K562 (cell line): ENCODE data around the gene SYNGR3. TPM values are rescaled to one million over a fixed set of nuclear protein-coding genes. Genes with fewer than 3 reads are reported as not detected.

ENCODE experiments used
- ASH1L ChIP-seq: fragments of 450-650 bp; IDR thresholded peaks from 2 replicates; pipeline ENCODE4 v1.6.1; 2018; ENCODE audit warnings: borderline replicate concordance, mild to moderate bottlenecking, low read depth; ENCODE audit not compliant: partially characterized antibody
- BDP1 ChIP-seq: IDR thresholded peaks from 3 replicates; pipeline ENCODE4 v1.6.1; 2011; ENCODE audit not compliant: insufficient read length, insufficient read depth
- CHD1 ChIP-seq: fragments of 200-600 bp; sonication (generic); IDR thresholded peaks from one replicate; pipeline ENCODE4 v1.6.1; 2012; ENCODE audit warnings: mild to moderate bottlenecking, moderate library complexity, low read length, inconsistent platforms
- E2F3 ChIP-seq: fragments of 250-450 bp; sonication (Bioruptor Pico); IDR thresholded peaks from 2 replicates; pipeline ENCODE4 v1.4.0; 2020; ENCODE audit warnings: mild to moderate bottlenecking
- EP300 ChIP-seq: IDR thresholded peaks from 2 replicates; pipeline ENCODE4 v1.6.1; 2012; ENCODE audit warnings: low read length, improper control_type of control experiment
- HDAC6 ChIP-seq: IDR thresholded peaks from 2 replicates; pipeline ENCODE4 v1.6.1; 2012; ENCODE audit warnings: low read depth, mild to moderate bottlenecking, control low read depth, inconsistent platforms, low read length, moderate library complexity
- KAT8 ChIP-seq: fragments of 450-650 bp; IDR thresholded peaks from 2 replicates; pipeline ENCODE4 v1.6.1; 2016; ENCODE audit warnings: low read depth, mild to moderate bottlenecking
- KDM5B ChIP-seq: fragments of 200-600 bp; sonication (generic); IDR thresholded peaks from 2 replicates; pipeline ENCODE4 v1.6.1; 2012; ENCODE audit warnings: low read depth, mild to moderate bottlenecking, moderate library complexity, low read length, control low read depth, inconsistent platforms; ENCODE audit not compliant: insufficient replicate concordance
- MXI1 ChIP-seq: IDR thresholded peaks from 2 replicates; pipeline ENCODE4 v1.6.1; 2011; ENCODE audit warnings: low read depth, mild to moderate bottlenecking, improper control_type of control experiment, low read length
- NFYB ChIP-seq: IDR thresholded peaks from 2 replicates; pipeline ENCODE4 v1.6.1; 2011; ENCODE audit warnings: mild to moderate bottlenecking, moderate library complexity; ENCODE audit not compliant: insufficient read length; ENCODE audit errors: extremely low read depth
- PHB2 ChIP-seq: fragments of 450-650 bp; IDR thresholded peaks from 2 replicates; pipeline ENCODE4 v1.6.1; 2017; ENCODE audit warnings: low read depth
- PHTF2 ChIP-seq: fragments of 250-450 bp; sonication (Bioruptor Pico); IDR thresholded peaks from 2 replicates; pipeline ENCODE4 v1.5.0; 2021; ENCODE audit warnings: mild to moderate bottlenecking
- ZNF347 ChIP-seq: fragments of 450-650 bp; formaldehyde crosslinking; IDR thresholded peaks from 2 replicates; pipeline ENCODE4 v1.4.0; 2020; ENCODE audit warnings: low read depth, mild to moderate bottlenecking, moderate library complexity
- ZNF77 ChIP-seq: fragments of 250-450 bp; sonication (Bioruptor Pico); IDR thresholded peaks from 2 replicates; pipeline ENCODE4 v1.5.0; 2020
- polyA plus RNA-seq, 8 experiments: library from polyadenylated mRNA; depleted of rRNA in 4 of 8; stranded (reverse) in 5 of 8; unstranded in 3 of 8; fragments of >200 nt; fragmentation: Nextera tagmentation in 2 of 8; fragmentation: Illumina TruSeq in 1 of 8; extraction: Ambion mirVana in 2 of 8; extraction: Trizol in 1 of 8; gene quantifications; 2 replicates each; pipeline versions ENCODE4 v1.2.1 to v1.2.3, GENCODE V29; 2011 to 2014; ENCODE audit warnings: inconsistent platforms in 1 of 8, missing spikeins in 1 of 8
- total RNA-seq, 7 experiments: library from RNA; depleted of rRNA in 6 of 7; stranded (reverse); fragments of >200 nt in 6 of 7; fragmentation: Illumina TruSeq in 2 of 7; extraction: Trizol in 2 of 7; gene quantifications; 2 replicates each; pipeline versions ENCODE4 v1.2.1 to v1.2.3, GENCODE V29; 2011 to 2021; ENCODE audit warnings: low replicate concordance in 1 of 7
- TF ChIP-seq, protein P1 (sequence below): sonication (generic); formaldehyde crosslinking; IDR thresholded peaks from 2 replicates; pipeline ENCODE4 v1.8.0; 2022; ENCODE audit warnings: missing genetic modification reagents, mild to moderate bottlenecking, borderline replicate concordance
- TF ChIP-seq, protein P2 (sequence below): fragments of 250-450 bp; sonication (Bioruptor Pico); IDR thresholded peaks from 2 replicates; pipeline ENCODE4 v1.9.0; 2021; ENCODE audit warnings: mild to moderate bottlenecking
- TF ChIP-seq, protein P3 (sequence below): IDR thresholded peaks from 2 replicates; pipeline ENCODE4 v1.6.1; 2011; ENCODE audit not compliant: insufficient read length; ENCODE audit errors: extremely low read depth
- TF ChIP-seq, protein P4 (sequence below): IDR thresholded peaks from 3 replicates; pipeline ENCODE4 v1.6.1; 2011; ENCODE audit warnings: borderline replicate concordance, mild to moderate bottlenecking, moderate library complexity; ENCODE audit not compliant: insufficient read length; ENCODE audit errors: extremely low read depth
- TF ChIP-seq, protein P5 (sequence below): IDR thresholded peaks from 2 replicates; pipeline ENCODE4 v1.6.1; 2011; ENCODE audit warnings: borderline replicate concordance, low read depth, mild to moderate bottlenecking, moderate library complexity, low read length; ENCODE audit not compliant: insufficient read depth, poor library complexity, severe bottlenecking

SYNGR3 gene
- total and polyA plus RNA-seq, 9 of the 15 experiments (the other 6 are each of a cell fraction or from before 2014, with no cell fraction given): 3.7 to 69.2 (median 36.3) TPM

DNA sequence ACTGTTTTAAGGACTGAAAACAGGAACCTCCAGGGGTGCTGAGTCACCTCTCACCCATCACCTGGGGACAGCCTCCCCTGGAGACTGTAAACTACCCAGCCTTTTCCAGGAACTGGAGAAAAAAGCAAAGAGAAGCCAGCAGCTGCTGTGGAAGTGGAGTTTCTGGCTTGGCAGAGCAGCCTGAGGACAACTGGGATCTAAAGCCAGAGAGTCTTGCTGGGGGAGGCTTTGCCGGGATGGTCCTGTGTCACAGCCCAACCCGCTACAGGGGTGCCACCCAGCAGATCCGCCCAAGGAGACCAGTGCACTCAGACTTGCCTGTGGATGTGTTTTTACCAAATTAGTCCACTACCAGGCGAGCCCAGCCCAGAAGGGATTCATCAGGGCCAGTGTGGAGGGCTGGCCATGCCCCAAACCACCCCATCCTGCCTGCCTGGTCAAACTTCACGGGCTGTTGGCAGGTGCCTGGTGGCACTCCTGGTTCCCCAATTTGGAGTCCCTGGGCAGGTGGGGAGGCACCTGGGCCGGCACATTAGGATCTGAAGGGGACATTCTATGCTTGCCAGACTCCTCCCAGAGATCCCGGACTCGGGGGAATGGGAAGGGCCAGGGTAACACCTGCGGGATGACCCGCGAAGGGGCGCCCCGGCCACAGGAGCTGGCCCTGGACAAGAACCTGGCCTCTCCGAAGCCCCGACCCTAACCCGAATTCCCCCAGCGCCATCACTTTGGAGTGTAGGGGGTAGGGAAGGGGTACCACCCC lies 47.5 kb upstream of the SYNGR3 start (continued):
- TF ChIP-seq, protein P1, sequence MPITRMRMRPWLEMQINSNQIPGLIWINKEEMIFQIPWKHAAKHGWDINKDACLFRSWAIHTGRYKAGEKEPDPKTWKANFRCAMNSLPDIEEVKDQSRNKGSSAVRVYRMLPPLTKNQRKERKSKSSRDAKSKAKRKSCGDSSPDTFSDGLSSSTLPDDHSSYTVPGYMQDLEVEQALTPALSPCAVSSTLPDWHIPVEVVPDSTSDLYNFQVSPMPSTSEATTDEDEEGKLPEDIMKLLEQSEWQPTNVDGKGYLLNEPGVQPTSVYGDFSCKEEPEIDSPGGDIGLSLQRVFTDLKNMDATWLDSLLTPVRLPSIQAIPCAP: no peak
- TF ChIP-seq EP300: peak; percentile 53
- TF ChIP-seq MXI1: no peak
- TF ChIP-seq, protein P2, sequence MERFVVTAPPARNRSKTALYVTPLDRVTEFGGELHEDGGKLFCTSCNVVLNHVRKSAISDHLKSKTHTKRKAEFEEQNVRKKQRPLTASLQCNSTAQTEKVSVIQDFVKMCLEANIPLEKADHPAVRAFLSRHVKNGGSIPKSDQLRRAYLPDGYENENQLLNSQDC (CRISPR knock-in tag): no peak
- TF ChIP-seq HDAC6: no peak
- TF ChIP-seq PHB2: no peak
- peak; percentile 16 for TF ChIP-seq KDM5B
- TF ChIP-seq, protein P3, sequence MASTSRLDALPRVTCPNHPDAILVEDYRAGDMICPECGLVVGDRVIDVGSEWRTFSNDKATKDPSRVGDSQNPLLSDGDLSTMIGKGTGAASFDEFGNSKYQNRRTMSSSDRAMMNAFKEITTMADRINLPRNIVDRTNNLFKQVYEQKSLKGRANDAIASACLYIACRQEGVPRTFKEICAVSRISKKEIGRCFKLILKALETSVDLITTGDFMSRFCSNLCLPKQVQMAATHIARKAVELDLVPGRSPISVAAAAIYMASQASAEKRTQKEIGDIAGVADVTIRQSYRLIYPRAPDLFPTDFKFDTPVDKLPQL: no peak
- TF ChIP-seq, protein P4, sequence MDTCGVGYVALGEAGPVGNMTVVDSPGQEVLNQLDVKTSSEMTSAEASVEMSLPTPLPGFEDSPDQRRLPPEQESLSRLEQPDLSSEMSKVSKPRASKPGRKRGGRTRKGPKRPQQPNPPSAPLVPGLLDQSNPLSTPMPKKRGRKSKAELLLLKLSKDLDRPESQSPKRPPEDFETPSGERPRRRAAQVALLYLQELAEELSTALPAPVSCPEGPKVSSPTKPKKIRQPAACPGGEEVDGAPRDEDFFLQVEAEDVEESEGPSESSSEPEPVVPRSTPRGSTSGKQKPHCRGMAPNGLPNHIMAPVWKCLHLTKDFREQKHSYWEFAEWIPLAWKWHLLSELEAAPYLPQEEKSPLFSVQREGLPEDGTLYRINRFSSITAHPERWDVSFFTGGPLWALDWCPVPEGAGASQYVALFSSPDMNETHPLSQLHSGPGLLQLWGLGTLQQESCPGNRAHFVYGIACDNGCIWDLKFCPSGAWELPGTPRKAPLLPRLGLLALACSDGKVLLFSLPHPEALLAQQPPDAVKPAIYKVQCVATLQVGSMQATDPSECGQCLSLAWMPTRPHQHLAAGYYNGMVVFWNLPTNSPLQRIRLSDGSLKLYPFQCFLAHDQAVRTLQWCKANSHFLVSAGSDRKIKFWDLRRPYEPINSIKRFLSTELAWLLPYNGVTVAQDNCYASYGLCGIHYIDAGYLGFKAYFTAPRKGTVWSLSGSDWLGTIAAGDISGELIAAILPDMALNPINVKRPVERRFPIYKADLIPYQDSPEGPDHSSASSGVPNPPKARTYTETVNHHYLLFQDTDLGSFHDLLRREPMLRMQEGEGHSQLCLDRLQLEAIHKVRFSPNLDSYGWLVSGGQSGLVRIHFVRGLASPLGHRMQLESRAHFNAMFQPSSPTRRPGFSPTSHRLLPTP: no peak
- TF ChIP-seq, protein P5, sequence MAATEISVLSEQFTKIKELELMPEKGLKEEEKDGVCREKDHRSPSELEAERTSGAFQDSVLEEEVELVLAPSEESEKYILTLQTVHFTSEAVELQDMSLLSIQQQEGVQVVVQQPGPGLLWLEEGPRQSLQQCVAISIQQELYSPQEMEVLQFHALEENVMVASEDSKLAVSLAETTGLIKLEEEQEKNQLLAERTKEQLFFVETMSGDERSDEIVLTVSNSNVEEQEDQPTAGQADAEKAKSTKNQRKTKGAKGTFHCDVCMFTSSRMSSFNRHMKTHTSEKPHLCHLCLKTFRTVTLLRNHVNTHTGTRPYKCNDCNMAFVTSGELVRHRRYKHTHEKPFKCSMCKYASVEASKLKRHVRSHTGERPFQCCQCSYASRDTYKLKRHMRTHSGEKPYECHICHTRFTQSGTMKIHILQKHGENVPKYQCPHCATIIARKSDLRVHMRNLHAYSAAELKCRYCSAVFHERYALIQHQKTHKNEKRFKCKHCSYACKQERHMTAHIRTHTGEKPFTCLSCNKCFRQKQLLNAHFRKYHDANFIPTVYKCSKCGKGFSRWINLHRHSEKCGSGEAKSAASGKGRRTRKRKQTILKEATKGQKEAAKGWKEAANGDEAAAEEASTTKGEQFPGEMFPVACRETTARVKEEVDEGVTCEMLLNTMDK: no peak
- TF ChIP-seq BDP1: no peak
- TF ChIP-seq E2F3 (CRISPR knock-in tag): no peak
- peak; percentile 55 for TF ChIP-seq CHD1
- no peak for TF ChIP-seq KAT8
- TF ChIP-seq ZNF77 (CRISPR knock-in tag): no peak
- no peak for TF ChIP-seq ASH1L
- TF ChIP-seq PHTF2 (CRISPR knock-in tag): no peak
- TF ChIP-seq ZNF347 (CRISPR knock-in tag): no peak
- TF ChIP-seq NFYB: no peak
